Measurements from ENCODE around the gene NKX3-2.
"Not testable (repeated sequence)": the region's sequence is repeated elsewhere in the genome, so short reads cannot be mapped to it uniquely, and the experiment has no call there.

The NKX3-2 gene

DNA sequence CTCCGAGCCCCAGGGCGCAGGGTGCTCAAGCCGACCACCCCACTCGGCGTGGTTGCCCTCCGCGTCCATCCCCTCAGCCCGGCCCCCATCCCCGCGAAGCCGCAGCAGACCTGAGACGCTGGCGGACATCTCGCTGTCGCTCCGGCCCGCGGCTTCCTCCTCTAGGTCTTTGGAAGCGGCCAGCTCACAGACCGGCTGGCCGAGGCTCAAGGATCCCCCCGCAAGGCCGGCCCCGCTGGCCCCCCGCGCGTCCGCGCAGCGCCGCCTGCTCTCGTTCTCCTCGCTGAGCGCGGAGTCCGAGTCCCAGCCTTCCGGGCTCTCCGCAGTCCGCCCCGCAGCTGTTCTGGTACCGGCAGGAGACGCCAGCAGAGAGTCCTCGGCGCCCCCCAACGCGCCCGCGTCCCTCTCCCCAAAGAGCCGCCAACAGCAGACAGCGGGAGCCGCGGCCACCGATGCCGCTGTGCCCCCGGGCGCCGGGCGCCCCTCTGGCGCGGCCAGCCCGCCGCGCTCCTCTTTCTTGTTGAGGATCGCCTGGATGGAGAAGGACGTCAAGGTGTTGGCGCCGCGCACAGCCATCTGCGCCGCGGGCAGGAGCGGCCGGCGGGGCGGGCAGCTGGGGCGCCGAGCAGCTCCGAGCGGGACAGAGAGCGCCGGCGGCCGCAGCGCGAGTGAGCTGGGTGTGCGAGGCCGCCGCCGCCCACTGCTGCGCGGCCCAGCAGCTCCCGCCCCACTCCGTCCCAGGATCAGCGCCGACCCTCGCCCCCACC, at the start of gene NKX3-2:
NKX3-2 (minus strand) TSS at position 670 of the 767 bp plus-strand sequence; CDS start at position 576, 94 bp downstream.
- DNase-seq (ENCODE audit: low read depth in 2 of 2): no peak

DNA sequence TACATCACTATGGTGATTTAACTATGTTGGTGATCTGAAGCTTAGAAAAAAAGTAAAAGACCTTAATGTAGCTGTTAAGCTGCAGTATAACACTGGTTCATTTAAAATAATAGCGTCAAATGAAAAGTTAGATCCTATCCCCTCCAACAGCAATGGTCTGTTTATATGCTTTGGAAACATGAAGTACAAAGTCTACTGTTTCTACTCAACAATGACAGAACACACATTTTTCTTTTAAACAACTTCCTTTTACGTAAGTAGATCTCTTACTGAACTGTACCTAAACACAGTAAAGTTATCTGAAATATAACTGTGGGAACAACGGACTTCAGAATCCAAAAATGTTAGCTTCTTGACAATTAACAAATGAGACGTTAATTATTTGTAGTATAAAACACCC, 47.9 kb upstream of the NKX3-2 start:
- DNase-seq (ENCODE audit: low read depth in 2 of 2): no peak

DNA sequence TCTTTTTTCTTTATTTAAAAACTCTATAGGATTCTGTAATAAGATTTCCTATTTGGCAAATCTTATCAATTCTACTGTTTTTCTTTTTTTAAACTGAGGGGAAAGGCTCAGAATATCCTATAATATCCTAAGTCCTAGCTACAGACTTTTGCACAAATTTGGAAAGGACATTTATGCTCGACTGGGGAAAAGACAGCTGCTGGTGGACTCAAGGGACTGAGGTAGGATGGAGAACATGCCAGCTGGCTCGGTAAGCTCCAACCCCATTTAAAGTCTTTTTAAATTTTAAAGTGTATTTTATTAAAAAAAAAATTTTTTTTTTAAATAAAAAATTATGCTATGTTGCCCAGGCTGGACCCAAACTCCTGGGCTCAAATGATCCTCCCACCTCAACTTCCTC, 46.5 kb upstream of the NKX3-2 start:
- no peak for DNase-seq (ENCODE audit: low read depth in 2 of 2)

DNA sequence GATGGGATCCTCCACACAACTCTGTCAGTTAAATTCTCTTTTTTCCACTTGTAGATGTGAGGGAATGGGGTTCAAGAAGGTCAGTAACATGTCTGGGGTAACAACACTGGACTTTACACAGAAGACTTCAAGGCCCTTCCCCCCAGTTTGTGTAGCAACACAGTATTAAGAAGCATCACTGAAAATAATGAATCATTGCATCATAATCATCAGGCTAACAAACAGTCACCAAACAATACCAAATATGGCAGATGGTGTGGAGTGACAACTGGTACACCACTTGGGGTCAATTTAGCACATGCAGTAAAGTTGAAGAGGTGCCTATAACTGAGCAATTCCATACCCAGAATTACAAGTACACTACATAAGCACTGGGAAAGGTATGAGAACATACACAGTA, 44.6 kb upstream of the NKX3-2 start:
- DNase-seq (ENCODE audit: low read depth in 2 of 2): no peak

DNA sequence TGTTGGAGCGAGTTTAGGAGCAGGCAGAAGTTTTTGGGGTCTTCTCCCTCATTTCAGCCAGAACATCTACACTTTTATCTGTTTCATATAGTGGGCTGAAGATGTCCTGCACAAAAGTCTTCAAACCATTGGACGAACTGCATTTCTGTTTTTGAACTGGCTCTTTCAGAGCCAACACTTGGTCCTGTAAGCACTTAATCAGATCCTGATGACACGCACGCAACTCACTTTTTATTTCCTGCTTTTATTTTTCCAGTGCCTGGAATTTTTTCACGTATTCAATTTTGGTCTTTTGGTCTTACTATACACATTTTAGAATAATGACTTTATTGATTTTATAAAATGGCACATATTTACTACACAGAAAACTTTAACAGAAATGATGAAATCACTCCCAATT, 40.2 kb upstream of the NKX3-2 start:
- DNase-seq (ENCODE audit: low read depth in 2 of 2): no peak

DNA sequence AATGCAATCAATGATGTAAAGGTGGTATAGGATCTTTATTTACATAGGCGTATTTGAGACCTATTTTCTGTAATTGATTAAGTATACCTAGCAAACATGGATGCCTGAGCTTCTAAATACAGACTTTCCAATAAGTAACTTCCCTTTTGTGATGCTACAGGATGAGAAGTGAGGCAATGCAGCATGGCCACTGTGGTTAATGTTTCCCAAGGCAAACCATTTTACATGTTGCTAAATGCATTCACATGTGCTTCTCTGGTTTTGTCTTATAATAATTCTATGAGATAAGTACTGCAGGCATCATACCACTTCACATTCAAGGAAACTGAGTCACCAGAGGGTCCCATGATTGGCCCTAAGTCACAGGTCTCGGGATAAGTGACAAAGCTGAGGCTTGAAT, 35.7 kb upstream of the NKX3-2 start:
- no peak for DNase-seq (ENCODE audit: low read depth in 2 of 2)

DNA sequence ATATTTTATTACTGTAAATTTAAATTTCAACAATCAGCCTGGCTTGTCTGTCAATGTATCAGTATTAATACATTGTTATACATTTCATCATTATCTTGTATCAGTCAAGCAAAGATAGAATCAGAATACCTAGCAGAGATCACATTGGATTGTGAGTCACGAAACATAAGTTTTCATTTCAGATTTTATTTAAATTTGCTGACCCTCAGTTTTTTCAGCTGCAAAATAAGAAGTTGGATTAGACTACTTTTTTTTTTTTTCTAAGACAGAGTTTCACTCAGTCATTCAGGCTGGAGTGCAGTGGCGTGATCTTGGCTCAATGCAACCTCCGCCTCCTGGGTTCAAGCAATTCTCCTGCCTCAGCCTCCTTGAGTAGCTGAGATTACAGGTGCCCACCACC, 33.4 kb upstream of the NKX3-2 start:
- DNase-seq (ENCODE audit: low read depth in 2 of 2): no peak

DNA sequence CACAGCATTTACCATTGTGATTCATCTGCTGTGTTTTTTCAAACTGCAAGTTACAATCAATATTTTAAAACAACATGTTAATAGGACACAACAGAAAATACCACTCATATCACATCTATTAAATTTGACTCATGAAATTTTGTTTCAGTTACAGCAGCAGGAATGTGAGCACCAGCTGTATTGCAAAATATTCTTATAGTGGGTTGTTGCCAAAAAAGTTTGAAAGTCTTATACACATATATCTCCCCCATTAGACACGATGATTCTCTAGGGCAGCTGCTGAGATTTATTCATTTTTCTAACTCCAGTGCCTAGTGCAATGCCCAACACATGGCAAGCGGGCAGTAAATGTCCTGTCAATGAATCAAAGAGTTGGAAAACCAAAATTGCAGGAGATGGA, 26.6 kb upstream of the NKX3-2 start:
- no peak for DNase-seq (ENCODE audit: low read depth in 2 of 2)

DNA sequence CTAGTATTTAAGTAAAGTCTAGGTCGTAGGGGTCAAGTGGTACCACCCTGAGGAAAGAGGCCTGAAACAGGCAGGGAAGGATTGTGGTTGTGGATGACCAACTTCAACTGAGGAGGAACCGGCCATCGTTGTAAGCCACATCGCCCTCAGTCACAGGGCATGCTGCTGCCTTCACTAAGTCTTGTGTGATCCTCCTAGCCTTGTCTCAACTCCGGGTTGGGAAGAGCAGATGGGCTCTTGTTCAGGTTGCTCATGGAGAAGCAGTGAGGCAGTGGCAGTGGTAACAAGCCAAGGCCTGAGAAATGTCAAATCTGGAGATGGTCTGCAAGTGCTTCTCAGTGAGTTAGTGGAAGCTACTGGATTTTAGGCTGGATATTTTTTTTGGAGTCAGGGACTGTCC, 22.8 kb upstream of the NKX3-2 start:
- no peak for DNase-seq (ENCODE audit: low read depth in 2 of 2)

DNA sequence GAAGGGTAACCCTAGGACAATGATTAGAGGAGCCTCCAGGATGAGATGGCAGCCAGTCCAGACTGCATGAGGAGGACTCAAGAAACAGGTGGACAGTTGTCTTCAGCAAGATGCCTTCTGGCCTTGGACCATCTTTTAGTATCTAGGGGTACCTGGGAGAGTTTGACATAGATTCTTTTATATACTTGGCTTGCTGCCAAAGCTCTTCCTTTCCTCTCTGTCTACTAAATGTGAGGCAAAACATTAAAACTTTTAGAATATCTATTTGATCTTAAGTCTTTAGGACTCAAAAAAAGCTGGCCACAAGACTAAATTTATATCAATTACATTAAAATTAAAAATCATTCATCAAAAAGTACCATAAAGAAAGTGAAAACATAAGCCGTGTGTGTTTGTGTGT, 18.6 kb upstream of the NKX3-2 start:
- no peak for DNase-seq (ENCODE audit: low read depth in 2 of 2)

DNA sequence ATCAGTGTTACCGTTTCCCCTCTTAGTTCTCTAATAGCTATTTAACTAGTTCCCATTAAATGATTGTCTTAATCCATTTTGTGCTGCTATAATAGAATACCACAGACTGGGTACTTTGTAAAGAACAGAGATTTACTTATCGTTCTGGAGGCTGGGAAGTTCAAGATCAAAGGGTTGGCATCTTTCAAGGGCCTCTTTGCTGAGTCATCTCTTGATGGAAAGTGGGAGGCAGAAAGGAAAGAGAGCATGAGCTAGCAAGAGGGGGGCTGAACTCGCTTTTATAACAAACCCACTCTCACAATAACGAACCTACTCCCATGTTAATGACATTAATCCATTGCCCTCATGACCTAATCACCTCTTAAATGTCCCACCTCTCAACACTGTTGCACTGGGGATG, 17.4 kb upstream of the NKX3-2 start:
- no peak for DNase-seq (ENCODE audit: low read depth in 2 of 2)

DNA sequence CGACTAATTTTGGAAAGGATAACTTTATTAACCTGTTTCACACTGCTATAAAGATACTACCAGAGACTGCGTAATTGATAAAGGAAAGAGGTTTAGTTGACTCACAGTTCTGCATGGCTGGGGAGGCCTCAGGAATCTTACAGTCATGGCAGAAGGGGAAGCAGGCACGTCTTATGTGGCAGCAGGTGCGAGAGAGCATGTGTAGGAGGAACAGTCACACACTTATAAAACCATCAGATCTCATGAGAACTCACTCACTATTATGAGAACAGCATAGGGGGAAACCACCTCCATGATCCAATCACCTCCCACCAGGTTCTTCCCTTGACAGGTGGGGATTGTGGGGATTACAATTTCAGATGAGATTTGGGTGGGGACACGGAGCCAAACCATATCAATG, 15.8 kb upstream of the NKX3-2 start:
- not testable (repeated sequence) for DNase-seq (ENCODE audit: low read depth in 2 of 2)

DNA sequence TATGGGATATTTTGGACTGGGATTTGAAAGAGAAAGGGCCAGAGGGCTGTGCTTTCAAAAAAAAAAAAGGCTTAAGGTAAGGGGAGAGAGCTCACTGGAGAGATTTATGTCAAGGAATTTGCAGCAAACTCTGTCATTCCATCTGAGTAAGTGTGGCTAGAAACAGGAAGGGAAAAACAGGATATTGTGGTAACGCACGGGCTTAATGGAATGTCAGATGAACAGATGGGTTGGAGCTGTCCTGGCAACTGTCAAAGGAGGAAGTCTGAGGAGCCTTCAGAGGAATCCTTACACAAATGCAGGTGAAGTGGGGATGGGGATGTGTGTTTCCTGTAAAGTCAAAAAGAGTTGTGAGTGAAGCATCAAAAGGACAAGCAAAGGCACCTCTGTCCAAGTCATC, 15.1 kb upstream of the NKX3-2 start:
- DNase-seq (ENCODE audit: low read depth in 2 of 2): peak; percentile 53 to 56

DNA sequence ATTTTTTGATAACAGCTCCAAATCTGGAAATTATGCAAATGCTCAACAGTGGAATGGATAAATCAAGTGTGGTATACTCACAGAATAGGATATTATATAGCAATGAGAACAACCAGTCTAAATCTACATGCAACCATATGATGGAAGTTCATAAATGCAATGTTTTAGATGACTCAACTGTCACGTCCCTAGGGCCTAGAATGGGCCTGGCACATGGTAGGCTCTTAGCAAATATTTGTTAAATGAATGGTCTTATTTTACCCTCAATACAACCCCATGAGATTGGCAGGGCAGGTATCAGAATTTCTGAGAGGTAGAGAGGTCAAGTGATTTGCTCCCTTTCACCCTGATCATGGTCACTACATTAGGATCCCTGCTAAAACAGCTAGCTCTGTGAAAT, 14.6 kb upstream of the NKX3-2 start:
- DNase-seq (ENCODE audit: low read depth in 2 of 2): no peak

DNA sequence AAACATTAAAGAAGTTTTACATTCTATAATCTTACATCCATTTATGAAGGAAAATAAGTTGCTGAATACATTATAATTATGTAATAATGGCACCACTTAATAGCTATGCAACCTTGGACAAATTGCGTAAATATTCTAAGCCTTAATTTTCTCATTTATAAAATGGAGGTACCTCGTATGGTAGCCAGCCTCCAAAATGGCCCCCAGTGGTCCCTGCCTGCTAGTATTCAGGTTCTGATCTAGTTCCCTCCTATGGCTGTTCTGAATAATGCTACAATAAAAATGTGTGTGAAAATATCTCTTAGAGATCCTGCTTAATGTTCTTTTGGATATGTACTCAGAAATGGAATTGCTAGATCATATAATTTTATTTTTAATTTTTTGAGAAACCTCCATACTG, 11.0 kb upstream of the NKX3-2 start:
- no peak for DNase-seq (ENCODE audit: low read depth in 2 of 2)

DNA sequence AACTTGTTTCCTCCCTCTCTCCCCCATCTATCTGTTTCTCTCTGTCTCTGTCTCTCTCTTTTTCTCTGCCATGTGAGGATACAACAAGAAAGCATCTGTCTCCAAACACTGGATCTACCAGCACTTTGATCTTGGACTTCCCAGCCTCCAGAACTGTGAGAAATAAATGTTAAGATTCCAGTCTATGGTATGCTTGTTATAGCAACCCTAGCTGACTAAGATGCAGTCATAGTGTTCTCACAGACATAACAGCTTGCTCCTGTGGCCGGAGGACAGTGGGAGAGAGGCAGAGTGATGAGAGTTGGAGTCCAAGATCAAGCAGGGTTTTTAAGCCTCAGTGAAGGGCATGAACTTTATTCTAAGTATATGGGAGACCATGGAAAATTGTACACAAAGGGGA, 8.8 kb upstream of the NKX3-2 start:
- no peak for DNase-seq (ENCODE audit: low read depth in 2 of 2)

DNA sequence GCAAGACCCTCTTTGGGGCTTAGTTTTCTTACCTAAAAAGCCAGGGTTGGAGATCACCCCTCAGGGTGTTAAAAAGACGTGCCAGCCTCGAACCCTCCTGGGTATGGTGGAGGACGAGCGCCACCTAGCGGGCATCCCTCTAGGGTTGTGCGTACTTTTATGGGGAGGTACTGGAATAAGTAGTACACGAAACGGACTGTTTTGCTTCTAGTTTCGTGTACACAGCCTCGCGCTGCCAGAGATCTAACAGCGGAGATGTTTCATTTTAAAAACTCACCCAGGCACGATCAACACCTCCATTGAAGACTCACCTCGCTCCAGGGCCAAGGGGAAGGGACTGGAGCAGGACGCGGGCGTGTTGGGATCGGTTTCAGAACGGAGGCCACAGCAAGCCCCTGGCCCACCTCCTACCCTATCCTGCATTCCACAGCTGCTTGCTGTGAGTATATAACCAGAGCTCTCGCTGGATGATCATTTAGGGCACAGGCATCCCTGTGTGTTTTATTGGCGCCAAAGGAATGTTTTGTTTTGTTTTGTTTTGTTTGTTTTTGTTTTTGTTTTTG, 4.8 kb upstream of the NKX3-2 start:
- peak; percentile 34 for DNase-seq (ENCODE audit: low read depth in 2 of 2)

DNA sequence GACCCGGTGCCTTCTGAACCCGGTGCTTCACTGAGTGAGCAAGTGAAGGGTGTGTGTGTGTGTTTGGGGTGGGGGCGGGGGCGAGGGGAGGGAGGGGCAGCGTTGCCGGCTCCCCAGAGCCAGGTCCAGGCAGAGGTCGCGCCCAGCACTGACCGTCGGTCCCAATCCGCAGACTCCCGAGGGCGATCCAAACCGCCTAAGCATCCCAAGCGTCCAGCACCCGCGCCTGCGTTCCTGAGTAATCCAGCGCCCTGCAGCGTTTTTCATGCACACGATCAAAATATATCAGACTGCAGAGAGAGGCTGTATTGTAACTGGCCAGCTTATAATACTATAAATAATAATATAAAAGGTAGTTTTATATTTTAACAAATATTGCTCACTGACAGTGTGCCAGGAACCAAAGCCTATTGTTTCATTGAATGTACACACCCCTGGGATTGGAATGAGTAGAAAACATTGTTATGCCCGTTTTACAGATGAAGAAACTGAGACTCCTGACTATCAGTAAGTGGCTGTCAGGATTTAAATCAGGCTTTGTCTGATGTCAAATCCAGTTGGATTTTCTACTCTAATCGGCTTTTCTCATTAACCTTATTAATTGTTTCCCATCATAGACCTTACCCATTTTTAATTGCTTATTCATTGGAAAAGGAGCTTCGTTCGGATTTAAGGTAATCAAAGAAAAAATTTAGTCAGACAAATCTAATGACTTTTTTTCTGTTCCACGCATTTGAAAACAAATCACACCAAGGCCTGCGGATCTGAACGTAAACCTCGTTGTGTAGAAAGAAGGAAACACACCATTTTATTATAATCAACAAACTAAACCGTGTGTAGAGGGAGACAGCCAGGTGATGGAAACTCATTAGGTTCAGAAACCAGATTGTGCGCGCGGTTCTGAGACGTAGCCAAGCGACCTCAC, 4.0 kb upstream of the NKX3-2 start:
- no peak for DNase-seq (ENCODE audit: low read depth in 2 of 2)

DNA sequence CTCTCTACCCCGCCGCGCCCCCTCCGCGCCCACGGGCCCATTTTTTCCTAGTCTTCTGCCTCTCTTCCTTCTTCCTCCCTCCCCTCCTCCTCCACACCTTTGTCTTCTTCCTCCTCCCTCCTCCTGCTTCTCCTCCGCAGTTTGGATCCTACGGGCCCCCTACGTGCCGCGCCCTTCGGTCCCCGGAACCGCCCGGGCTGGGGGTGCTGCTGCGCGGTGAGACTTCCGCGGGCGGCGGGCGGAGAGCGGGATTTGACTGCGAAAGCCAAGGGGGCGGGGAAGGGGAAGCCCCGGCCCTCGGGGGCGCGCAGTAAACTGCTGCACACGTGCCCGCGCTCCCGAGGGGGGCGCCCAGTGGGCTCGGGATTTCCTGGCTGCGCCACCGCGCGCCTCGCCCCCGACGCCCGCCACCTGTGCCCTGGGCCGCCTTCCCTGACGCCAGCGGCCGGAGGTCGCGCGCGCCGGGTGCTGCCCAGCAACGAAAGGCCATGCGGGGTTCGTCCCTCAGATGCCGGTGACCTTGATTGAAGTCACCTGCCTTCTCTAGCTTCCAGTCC, 3.3 kb upstream of the NKX3-2 start:
- DNase-seq (ENCODE audit: low read depth in 2 of 2): no peak

DNA sequence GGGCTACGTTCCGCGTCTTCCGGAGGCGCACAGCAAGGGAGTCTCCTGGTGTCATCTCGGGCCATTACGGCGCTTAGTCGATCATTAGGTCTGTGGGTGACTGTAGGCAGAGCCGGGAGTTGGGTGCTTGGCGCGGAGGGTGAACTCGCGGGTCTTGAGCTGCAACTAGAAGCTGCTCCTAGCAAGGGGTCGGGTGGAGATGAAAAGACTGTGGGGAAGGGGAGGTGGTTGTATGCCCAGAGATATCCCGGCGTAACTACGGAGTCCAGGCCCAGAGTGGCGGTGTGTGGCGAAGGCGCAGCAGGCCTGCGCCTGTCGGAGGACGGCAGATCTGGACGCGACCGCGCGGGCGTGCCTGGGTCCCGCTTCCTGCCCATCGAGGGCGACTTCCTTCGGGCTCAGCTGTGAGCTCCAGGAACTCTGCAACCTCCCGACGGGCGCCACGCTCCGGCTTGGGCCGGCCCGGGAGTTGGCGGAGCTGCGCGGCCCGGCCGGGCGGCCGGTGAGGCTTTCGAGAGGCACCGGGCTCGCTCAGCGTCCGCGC, 2.7 kb upstream of the NKX3-2 start:
- no peak for DNase-seq (ENCODE audit: low read depth in 2 of 2)

DNA sequence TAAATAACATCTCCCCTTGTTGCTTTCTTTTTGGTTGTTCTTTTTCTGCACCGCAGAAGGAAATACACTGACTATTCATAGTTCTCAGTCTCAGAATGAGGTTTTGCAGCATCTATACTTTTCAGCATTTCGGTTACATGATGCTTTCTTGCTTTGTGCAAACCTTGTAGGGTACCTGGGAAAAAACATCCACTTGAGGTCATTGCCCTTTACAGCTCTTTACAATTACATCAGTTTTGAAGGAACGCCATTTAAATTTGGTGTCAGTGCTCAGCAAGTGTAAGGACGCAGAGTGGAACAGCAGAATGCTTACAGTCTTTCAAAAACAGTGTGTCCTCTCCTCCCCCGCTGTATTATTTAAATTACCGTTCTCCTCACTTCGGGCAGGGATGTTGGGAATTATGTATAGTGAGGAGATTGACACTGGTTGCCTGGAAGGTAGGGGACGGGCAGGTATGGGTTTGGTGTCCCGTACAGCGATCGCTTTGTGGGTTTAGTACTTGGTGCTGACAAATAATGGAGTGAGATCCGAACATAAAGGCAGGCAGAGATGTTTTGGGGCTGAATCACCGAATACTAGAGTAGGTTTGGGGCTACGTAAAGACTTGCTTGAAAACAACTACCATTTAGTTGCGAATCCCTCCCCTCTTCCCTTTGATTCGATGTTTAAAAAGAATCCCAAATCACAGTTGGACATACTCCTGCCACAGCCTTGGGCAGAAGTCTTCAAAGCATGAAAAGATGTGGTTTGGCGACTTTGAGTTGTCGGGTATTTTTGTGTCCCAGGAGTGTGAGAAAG, 2.0 kb upstream of the NKX3-2 start:
- no peak for DNase-seq (ENCODE audit: low read depth in 2 of 2)
